ENCODE measurements around the gene MPP1.

The MPP1 gene

GRCh38 chrX:154812341-154813101 is 7.2 kb upstream of the MPP1 start:
- DNase-seq (ENCODE audit: low spot score): no peak

- no peak for DNase-seq (ENCODE audit: low spot score)
Observed at GRCh38 chrX:154809939-154810665, 4.8 kb upstream of the MPP1 start.

- DNase-seq (ENCODE audit: low spot score): no peak
Observed at GRCh38 chrX:154806837-154807501, 1.7 kb upstream of the MPP1 start.

GRCh38 chrX:154805696-154806091 is 409 bp upstream of the MPP1 start:
- no peak for DNase-seq (ENCODE audit: low spot score)

GRCh38 chrX:154804261-154804956 is 876 bp downstream of the MPP1 start:
- no peak for DNase-seq (ENCODE audit: low spot score)

GRCh38 chrX:154802947-154803346 is 2.3 kb downstream of the MPP1 start:
- no peak for DNase-seq (ENCODE audit: low spot score)

- DNase-seq (ENCODE audit: low spot score): no peak
Observed at GRCh38 chrX:154800478-154801210, 4.6 kb downstream of the MPP1 start.

- DNase-seq (ENCODE audit: low spot score): no peak
Observed at GRCh38 chrX:154799556-154800348, 5.5 kb downstream of the MPP1 start.

GRCh38 chrX:154797006-154797405 is 8.3 kb downstream of the MPP1 start:
- DNase-seq (ENCODE audit: low spot score): no peak

- no peak for DNase-seq (ENCODE audit: low spot score)
Observed at GRCh38 chrX:154795016-154795415, 10.3 kb downstream of the MPP1 start.

GRCh38 chrX:154793084-154793795 is 12.0 kb downstream of the MPP1 start:
- DNase-seq (ENCODE audit: low spot score): no peak

- DNase-seq (ENCODE audit: low spot score): no peak
Observed at GRCh38 chrX:154791939-154792338, 13.3 kb downstream of the MPP1 start.

- no peak for DNase-seq (ENCODE audit: low spot score)
Observed at GRCh38 chrX:154791467-154791866, 13.8 kb downstream of the MPP1 start.

GRCh38 chrX:154785716-154786115 is 19.6 kb downstream of the MPP1 start:
- no peak for DNase-seq (ENCODE audit: low spot score)

GRCh38 chrX:154784149-154784995 is 20.9 kb downstream of the MPP1 start:
- DNase-seq (ENCODE audit: low spot score): no peak

GRCh38 chrX:154780968-154781367 is 24.3 kb downstream of the MPP1 start:
- DNase-seq (ENCODE audit: low spot score): no peak

GRCh38 chrX:154779261-154779660 is 26.0 kb downstream of the MPP1 start:
- no peak for DNase-seq (ENCODE audit: low spot score)

- no peak for DNase-seq (ENCODE audit: low spot score)
Observed at GRCh38 chrX:154776753-154777152, 28.5 kb downstream of the MPP1 start.
